ENCODE measurements around the gene ZNF280D. TPM values are rescaled to one million over a fixed set of nuclear protein-coding genes. Genes with fewer than 3 reads are reported as not detected.

Gene ZNF280D
- total RNA-seq, 1 experiment from 2014 or later, result 26.8 TPM

DNA sequence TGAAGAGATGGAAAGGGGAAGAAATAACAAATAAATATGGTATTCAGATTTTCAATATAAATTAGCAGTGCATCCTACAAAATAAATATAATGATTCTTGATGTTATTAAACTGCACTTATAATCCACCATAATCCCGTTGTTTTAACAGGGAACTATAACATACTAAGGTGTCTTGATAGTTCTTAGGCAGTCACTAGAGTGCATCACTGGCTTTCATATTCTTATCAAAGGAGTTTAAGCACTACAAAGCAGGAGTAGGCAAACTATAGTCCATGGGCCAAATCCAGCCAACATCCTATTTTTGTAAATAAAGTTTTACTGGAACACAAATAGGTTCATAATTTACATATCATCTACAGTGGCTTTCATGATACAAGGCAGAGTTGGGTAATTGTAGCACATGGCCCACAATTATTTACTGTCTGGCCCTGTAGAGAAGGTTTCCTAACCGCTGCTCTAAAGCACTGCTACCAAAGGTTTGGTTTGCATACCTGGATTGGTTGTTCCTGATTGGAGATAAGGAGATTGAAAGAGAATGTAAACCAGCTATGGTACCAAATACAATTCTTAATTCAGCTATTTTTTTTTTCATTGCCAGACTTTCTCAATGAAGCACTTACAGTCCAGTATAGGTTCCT is 104.3 kb downstream of the ZNF280D start:
- Histone ChIP-seq H2AFZ (no peak overlapping the region), H3K27ac (no peak overlapping the region), H3K9me2 (ENCODE audit: insufficient read depth) (no peaks in the 10 kb centered on the region), H3K4me1 (replicated peaks; ENCODE audit: insufficient read depth) (no peaks in the 10 kb centered on the region), H3K4me2 (no peak overlapping the region), H3K27me3 (ENCODE audit: insufficient read depth, low read depth) (no peaks in the 10 kb centered on the region), H3F3A (ENCODE audit: insufficient read depth, low read depth) (no peaks in the 10 kb centered on the region), H3K4me3 (no peak overlapping the region), H3K36me3 (ENCODE audit: low read depth) (no peaks in the 10 kb centered on the region), H3K79me2 (ENCODE audit: low read depth) (no peaks in the 10 kb centered on the region), H3K9me3 (ENCODE audit: insufficient read depth, low read depth) (no peaks in the 10 kb centered on the region), H4K20me1 (ENCODE audit: insufficient read depth) (no peaks in the 10 kb centered on the region)
- ChIA-PET CTCF (no interaction called here), POLR2A (ENCODE audit: unreplicated experiment) (no interaction called here)
- TF ChIP-seq, protein P1, sequence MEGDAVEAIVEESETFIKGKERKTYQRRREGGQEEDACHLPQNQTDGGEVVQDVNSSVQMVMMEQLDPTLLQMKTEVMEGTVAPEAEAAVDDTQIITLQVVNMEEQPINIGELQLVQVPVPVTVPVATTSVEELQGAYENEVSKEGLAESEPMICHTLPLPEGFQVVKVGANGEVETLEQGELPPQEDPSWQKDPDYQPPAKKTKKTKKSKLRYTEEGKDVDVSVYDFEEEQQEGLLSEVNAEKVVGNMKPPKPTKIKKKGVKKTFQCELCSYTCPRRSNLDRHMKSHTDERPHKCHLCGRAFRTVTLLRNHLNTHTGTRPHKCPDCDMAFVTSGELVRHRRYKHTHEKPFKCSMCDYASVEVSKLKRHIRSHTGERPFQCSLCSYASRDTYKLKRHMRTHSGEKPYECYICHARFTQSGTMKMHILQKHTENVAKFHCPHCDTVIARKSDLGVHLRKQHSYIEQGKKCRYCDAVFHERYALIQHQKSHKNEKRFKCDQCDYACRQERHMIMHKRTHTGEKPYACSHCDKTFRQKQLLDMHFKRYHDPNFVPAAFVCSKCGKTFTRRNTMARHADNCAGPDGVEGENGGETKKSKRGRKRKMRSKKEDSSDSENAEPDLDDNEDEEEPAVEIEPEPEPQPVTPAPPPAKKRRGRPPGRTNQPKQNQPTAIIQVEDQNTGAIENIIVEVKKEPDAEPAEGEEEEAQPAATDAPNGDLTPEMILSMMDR (conservative IDR thresholded peaks at IDR 0.05), result no peak
- TF ChIP-seq EZH2 (IDR thresholded peaks at IDR 0.05; ENCODE audit: low read depth), result no peak
- no peak for DNase-seq
- BruUV-seq (replicated peaks), result no TSS peak
- intact Hi-C loops (cut with micrococcal nuclease; ENCODE audit: unreplicated experiment), result no loop called here

DNA sequence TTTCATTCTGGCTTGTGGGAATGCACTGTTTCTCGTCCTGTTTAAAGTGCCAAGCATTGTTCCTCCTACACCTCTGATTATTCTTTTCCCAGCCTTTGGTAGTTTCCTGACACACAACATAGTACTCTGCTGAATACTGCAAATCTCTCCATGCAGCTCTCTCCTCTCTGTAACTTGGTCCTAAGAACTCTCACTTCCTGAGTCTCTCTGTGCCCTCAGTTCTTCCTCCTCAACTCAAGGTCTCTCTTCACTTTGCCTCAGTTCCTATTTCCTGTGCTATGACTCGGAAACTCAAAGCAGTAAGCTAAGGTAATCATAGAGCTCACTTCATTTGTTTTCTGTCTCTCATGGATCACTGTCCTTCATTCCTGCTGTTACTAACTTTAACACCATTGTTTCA is 113.4 kb downstream of the ZNF280D start:
- Histone ChIP-seq H3K79me2 (ENCODE audit: low read depth) (no peaks in the 10 kb centered on the region), H3K9me3 (ENCODE audit: insufficient read depth, low read depth) (no peaks in the 10 kb centered on the region), H3K36me3 (ENCODE audit: low read depth) (no peaks in the 10 kb centered on the region), H3F3A (ENCODE audit: insufficient read depth, low read depth) (no peaks in the 10 kb centered on the region), H3K4me3 (no peak overlapping the region), H4K20me1 (ENCODE audit: insufficient read depth) (no peaks in the 10 kb centered on the region), H3K4me2 (no peak overlapping the region), H3K9me2 (ENCODE audit: insufficient read depth) (no peaks in the 10 kb centered on the region), H3K27me3 (ENCODE audit: insufficient read depth, low read depth) (no peaks in the 10 kb centered on the region), H3K27ac (no peak overlapping the region), H2AFZ (no peak overlapping the region), H3K4me1 (replicated peaks; ENCODE audit: insufficient read depth) (no peaks in the 10 kb centered on the region)
- intact Hi-C loops (cut with micrococcal nuclease; ENCODE audit: unreplicated experiment), result no loop called here
- TF ChIP-seq, protein P1 (conservative IDR thresholded peaks at IDR 0.05), result no peak
- no peak for TF ChIP-seq EZH2 (IDR thresholded peaks at IDR 0.05; ENCODE audit: low read depth)
- ChIA-PET POLR2A (ENCODE audit: unreplicated experiment) (no interaction called here), CTCF (no interaction called here)
- DNase-seq, result no peak
- no TSS peak for BruUV-seq (replicated peaks)

DNA sequence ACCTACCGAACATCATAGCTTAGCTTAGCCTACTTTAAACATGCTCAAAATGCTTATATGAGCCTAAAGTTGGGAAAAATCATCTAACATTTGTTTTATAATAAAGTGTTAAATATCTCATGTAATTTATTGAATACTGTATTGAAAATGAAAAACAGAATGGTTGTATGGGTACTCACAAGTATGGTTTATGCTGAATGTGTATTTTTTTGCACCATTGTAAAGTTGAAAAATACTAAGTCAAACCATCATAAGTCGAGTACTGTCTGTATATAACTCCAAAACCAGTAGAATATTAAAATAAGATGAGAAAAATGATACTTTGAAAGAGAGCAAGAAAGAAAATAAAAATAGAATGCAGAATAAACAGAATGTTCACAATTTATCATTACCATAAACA is 115.7 kb downstream of the ZNF280D start:
- Histone ChIP-seq H3K27me3 (ENCODE audit: insufficient read depth, low read depth) (no peaks in the 10 kb centered on the region), H2AFZ (no peak overlapping the region), H3K9me3 (ENCODE audit: insufficient read depth, low read depth) (no peaks in the 10 kb centered on the region), H3K79me2 (ENCODE audit: low read depth) (no peaks in the 10 kb centered on the region), H3K27ac (no peak overlapping the region), H3K9me2 (ENCODE audit: insufficient read depth) (no peaks in the 10 kb centered on the region), H3K4me3 (no peak overlapping the region), H3F3A (ENCODE audit: insufficient read depth, low read depth) (no peaks in the 10 kb centered on the region), H3K36me3 (ENCODE audit: low read depth) (no peaks in the 10 kb centered on the region), H3K4me1 (replicated peaks; ENCODE audit: insufficient read depth) (no peaks in the 10 kb centered on the region), H4K20me1 (ENCODE audit: insufficient read depth) (no peaks in the 10 kb centered on the region), H3K4me2 (no peak overlapping the region)
- intact Hi-C loops (cut with micrococcal nuclease; ENCODE audit: unreplicated experiment), result no loop called here
- DNase-seq, result no peak
- BruUV-seq (replicated peaks), result no TSS peak
- ChIA-PET CTCF (interaction anchor here (0.9 kb wide), 1 partner anchor 22 kb away, joined by 4 read pairs; no protein-coding TSS in a partner anchor), POLR2A (ENCODE audit: unreplicated experiment) (no interaction called here)
- TF ChIP-seq EZH2 (IDR thresholded peaks at IDR 0.05; ENCODE audit: low read depth), result no peak
- TF ChIP-seq, protein P1 (conservative IDR thresholded peaks at IDR 0.05), result no peak
